Erythroblast (primary cell): Measurements from ENCODE around the gene TMEM269.

Source experiments
- GATA1 ChIP-seq: IDR thresholded peaks from 2 replicates; pipeline ENCODE4 v1.6.1; 2011; ENCODE audit warnings: low read depth, mild to moderate bottlenecking, control low read depth, low read length, moderate library complexity
- POLR2A ChIP-seq: IDR thresholded peaks from 2 replicates; pipeline ENCODE4 v1.6.1; 2011; ENCODE audit warnings: mild to moderate bottlenecking, low read length

DNA sequence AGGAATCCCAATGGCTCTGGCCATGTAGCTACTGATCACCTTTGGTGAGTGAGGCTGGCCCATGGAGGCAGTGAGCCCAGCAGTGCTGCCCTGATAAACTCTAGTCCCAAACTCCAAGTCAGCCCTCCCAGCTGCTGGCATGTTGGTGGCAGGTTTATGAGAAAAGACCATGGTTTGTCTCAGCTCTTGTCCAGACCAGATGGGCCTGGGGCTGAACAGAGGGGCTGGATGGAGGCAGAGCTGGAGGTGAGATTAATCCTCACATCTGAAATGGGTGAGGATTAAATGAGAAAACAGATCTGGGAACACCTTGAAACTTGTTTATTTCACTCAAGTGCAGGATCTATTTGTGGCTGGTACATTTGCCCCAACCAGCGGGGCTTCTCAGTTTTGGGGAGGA is 3.2 kb downstream of the TMEM269 start:
- TF ChIP-seq POLR2A, result no peak
- TF ChIP-seq GATA1, result no peak
